SK-N-MC (cell line): Measurements from ENCODE around the gene ARAP3.

ENCODE experiments used
- EZH2 ChIP-seq: fragments of 200-600 bp; sonication (generic); IDR thresholded peaks from one replicate; pipeline ENCODE4 v1.6.1; 2017; ENCODE audit warnings: antibody characterized with exemption
- FOXP2 ChIP-seq: optimal IDR thresholded peaks from 2 replicates; pipeline ENCODE3; 2011; ENCODE audit warnings: mild to moderate bottlenecking, moderate library complexity; ENCODE audit not compliant: insufficient read depth; ENCODE audit errors: extremely low read length, control extremely low read depth
- POLR2AphosphoS5 ChIP-seq: IDR thresholded peaks from 2 replicates; pipeline ENCODE4 v1.6.1; 2012; ENCODE audit warnings: mild to moderate bottlenecking, low read depth, low read length, borderline replicate concordance

DNA sequence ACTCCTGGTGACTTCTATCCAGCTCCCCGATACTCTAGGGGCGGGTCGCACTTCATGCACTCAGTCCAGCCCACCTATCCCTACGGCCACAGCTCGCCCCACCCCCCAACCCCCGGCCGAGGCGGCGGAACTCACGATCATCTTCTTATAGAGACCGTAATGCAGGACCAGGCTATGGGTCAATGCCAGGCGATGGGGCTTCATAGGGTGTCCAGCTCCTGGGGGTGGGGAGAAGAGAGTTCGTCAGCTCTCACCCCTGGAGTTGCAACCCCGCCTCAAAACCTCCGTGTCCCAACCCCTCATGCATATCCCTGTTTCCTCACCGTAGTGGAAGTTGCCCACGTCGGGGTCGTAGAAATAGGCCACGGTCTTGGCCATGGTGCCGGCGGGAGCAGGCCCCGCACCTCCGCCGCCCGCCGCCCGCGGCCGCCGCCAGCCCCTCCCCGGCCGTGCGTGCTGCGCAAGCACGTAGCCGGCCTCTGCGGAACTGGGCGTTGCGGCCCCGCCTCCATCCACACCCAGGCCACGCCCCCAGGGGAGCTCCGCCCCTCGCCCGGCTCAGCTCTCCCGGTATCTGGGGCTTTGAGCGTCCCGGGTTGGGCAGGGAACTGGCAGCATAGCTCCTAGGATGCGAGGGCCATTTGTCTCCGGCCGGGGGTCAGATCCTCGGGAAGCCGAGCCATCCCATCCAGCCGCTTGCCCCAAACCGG is 45.5 kb downstream of the ARAP3 start, which contains the start of the genes HDAC3 and RELL2:
- TF ChIP-seq POLR2AphosphoS5 (peak; percentile 89), EZH2 (no peak), FOXP2 (no peak)
